Peyer's patch (tissue), 4 donors: ENCODE data around the gene ANKRD13C.

Experiments used
- POLR2A ChIP-seq, 2 donors: fragments of 450-650 bp; IDR thresholded peaks; one replicate each; pipeline ENCODE4 v1.5.1; 2017; ENCODE audit warnings: antibody characterized with exemption in 2 of 2, mild to moderate bottlenecking in 2 of 2, moderate library complexity in 2 of 2
- TF ChIP-seq, protein P1 (sequence below), 6 experiments: fragments of 450-650 bp in 4 of 6; fragments of 200-600 bp in 2 of 6; sonication (generic) in 1 of 6; IDR thresholded peaks; one replicate each; pipeline ENCODE4 v1.5.1; 2017 to 2019; ENCODE audit warnings: antibody characterized with exemption in 6 of 6, mild to moderate bottlenecking in 3 of 6, moderate library complexity in 1 of 6

DNA sequence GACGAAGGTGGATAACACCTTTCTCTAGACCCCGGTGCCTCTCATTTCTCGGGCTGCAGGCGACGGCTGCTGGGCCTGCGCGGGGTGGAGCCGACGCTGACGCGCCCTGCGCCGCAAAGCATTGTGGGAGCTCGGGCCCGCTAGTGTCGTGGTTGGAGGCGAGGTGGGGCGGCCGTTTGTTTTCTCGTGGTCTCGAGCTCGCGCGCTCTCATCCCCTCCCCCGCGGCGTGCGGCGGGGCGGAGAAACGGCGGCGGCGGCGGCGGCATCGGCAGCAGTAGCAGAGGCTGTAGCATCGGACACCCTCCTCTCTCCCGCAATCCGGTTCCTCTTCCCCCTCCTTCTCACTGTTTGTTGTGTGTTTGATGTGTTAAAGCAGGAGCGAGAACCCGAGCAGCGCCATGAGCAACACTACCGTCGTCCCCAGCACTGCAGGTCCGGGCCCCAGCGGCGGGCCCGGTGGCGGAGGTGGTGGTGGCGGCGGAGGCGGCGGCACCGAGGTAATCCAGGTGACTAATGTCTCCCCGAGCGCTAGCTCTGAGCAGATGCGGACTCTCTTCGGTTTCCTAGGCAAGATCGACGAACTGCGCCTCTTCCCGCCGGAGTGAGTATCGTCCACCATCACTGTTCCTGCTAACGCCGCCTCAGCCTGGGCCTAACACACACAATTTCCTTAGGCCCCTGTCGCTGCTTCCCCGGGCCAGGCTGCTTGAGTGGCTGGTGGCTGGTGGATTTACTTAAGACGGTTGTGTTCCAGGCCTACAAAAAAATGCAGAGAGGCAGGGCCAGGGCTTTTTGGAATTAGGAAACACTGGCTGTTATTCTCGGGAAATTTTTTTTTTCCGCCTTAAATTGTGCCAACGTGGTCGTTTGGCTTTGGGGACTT, 133.0 kb downstream of the ANKRD13C start, which contains the start of gene SRSF11:
- peak; percentile 76 for TF ChIP-seq POLR2A (IDR thresholded peaks at IDR 0.05)
- TF ChIP-seq, protein P1, sequence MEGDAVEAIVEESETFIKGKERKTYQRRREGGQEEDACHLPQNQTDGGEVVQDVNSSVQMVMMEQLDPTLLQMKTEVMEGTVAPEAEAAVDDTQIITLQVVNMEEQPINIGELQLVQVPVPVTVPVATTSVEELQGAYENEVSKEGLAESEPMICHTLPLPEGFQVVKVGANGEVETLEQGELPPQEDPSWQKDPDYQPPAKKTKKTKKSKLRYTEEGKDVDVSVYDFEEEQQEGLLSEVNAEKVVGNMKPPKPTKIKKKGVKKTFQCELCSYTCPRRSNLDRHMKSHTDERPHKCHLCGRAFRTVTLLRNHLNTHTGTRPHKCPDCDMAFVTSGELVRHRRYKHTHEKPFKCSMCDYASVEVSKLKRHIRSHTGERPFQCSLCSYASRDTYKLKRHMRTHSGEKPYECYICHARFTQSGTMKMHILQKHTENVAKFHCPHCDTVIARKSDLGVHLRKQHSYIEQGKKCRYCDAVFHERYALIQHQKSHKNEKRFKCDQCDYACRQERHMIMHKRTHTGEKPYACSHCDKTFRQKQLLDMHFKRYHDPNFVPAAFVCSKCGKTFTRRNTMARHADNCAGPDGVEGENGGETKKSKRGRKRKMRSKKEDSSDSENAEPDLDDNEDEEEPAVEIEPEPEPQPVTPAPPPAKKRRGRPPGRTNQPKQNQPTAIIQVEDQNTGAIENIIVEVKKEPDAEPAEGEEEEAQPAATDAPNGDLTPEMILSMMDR (IDR thresholded peaks at IDR 0.05): peak in 3 of 6 experiments; percentile 32 to 40 (median 32)
